ENCODE results near the gene SBK2.

- TF ChIP-seq CTCF (conservative IDR thresholded peaks at IDR 0.05; ENCODE audit: low read depth, low read length) (no peak), EZH2phosphoT487 (IDR thresholded peaks at IDR 0.05; ENCODE audit: borderline replicate concordance, low read length) (no peak)
Observed at GRCh38 chr19:55554741-55555152, 17.8 kb upstream of the SBK2 start.
